Loucy (cell line): Measurements from ENCODE around the gene SPATA9.
A peak's percentile ranks its signal among the peaks of the same experiment; 100 is the strongest.

Experiments
- H2AFZ ChIP-seq: fragments of 200-600 bp; sonication (generic); 2 replicates; pipeline ENCODE4 v1.6.0; 2016; ENCODE audit warnings: antibody characterized with exemption, mild to moderate bottlenecking, low read length, moderate library complexity
- H3F3A ChIP-seq: fragments of 200-600 bp; 2 replicates; pipeline ENCODE4 v1.6.0; 2016; ENCODE audit warnings: antibody characterized with exemption, low read depth, mild to moderate bottlenecking
- H3K27me3 ChIP-seq: fragments of 200-600 bp; sonication (generic); 2 replicates; pipeline ENCODE4 v1.6.1; 2014; ENCODE audit warnings: low read length, mild to moderate bottlenecking; ENCODE audit not compliant: insufficient read depth, poor library complexity, severe bottlenecking
- H3K36me3 ChIP-seq: fragments of 200-600 bp; sonication (generic); 2 replicates; pipeline ENCODE4 v1.6.1; 2016; ENCODE audit warnings: low read length; ENCODE audit not compliant: insufficient read depth
- H3K4me1 ChIP-seq: fragments of 200-600 bp; sonication (generic); 2 replicates; pipeline ENCODE4 v1.5.1; 2014; ENCODE audit warnings: low read length, mild to moderate bottlenecking; ENCODE audit not compliant: insufficient read depth, poor library complexity, severe bottlenecking
- H3K4me2 ChIP-seq: fragments of 200-600 bp; sonication (generic); 2 replicates; pipeline ENCODE4 v1.6.0; 2014; ENCODE audit warnings: antibody characterized with exemption, low read length, low read depth, mild to moderate bottlenecking; ENCODE audit not compliant: poor library complexity, severe bottlenecking
- H3K4me3 ChIP-seq: fragments of 200-600 bp; sonication (generic); 2 replicates; pipeline ENCODE4 v1.5.1; 2014; ENCODE audit warnings: low read length, mild to moderate bottlenecking, mixed read lengths; ENCODE audit not compliant: poor library complexity, severe bottlenecking
- H3K79me2 ChIP-seq: fragments of 200-600 bp; sonication (generic); 2 replicates; pipeline ENCODE4 v1.6.1; 2014; ENCODE audit warnings: low read length; ENCODE audit not compliant: insufficient read depth
- H3K9ac ChIP-seq: fragments of 200-600 bp; sonication (generic); 2 replicates; pipeline ENCODE4 v1.6.0; 2014; ENCODE audit warnings: mild to moderate bottlenecking, low read depth, low read length, moderate library complexity; ENCODE audit not compliant: poor library complexity, severe bottlenecking
- H3K9me2 ChIP-seq: fragments of 200-600 bp; sonication (generic); replicated peaks from 2 replicates; pipeline ENCODE4 v1.6.1; 2016; ENCODE audit warnings: low read depth, low read length, mixed read lengths
- H3K9me3 ChIP-seq: fragments of 200-600 bp; sonication (generic); 2 replicates; pipeline ENCODE4 v1.6.1; 2014; ENCODE audit warnings: mild to moderate bottlenecking, antibody characterized with exemption, low read length, low read depth; ENCODE audit not compliant: insufficient read depth
- H4K20me1 ChIP-seq: fragments of 200-600 bp; sonication (generic); 2 replicates; pipeline ENCODE4 v1.6.0; 2014; ENCODE audit warnings: antibody characterized with exemption, low read length, mild to moderate bottlenecking; ENCODE audit not compliant: insufficient read depth, poor library complexity, severe bottlenecking
- EZH2phosphoT487 ChIP-seq: fragments of 200-600 bp; IDR thresholded peaks from 2 replicates; pipeline ENCODE4 v1.6.1; 2018; ENCODE audit warnings: antibody characterized with exemption, mild to moderate bottlenecking, moderate library complexity, borderline replicate concordance
- TF ChIP-seq, protein P1 (sequence below): fragments of 200-600 bp; sonication (generic); conservative IDR thresholded peaks from 2 replicates; pipeline ENCODE4 v1.5.1; 2014; ENCODE audit warnings: mild to moderate bottlenecking, antibody characterized with exemption, low read length

Gene SPATA9

DNA sequence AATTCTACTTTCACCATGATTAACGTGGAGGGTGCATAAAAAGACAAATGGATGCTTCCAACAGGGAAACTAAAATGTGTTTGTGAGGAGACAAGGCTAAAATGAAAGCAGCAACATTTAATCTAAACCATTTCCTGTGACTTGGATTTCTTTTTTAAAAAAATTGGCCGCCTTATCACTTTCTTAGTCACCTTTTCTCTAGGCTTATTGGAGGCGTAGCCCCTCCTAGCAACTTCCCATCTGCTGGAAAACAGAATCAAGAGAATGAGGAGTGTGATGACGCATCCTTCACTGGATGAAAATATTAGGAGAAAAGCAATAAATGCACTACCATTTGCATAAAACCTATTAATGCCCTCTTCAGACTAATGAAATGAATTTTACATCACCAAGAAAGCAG lies 63.7 kb downstream of the SPATA9 start:
- Histone ChIP-seq H3K36me3 (no peaks in the 10 kb centered on the region), H2AFZ (no peak overlapping the region), H3K27me3 (no peaks in the 10 kb centered on the region), H3F3A (peaks cover 16% of the 10 kb centered on the region), H3K9ac (peak overlapping the region; percentile 93), H4K20me1 (no peaks in the 10 kb centered on the region), H3K9me2 (no peaks in the 10 kb centered on the region), H3K4me1 (peaks cover 57% of the 10 kb centered on the region), H3K4me3 (peak overlapping the region; percentile 78), H3K79me2 (peaks cover 36% of the 10 kb centered on the region), H3K9me3 (no peaks in the 10 kb centered on the region; the same call in 1 of the 2 replicates), H3K4me2 (peak overlapping the region; percentile 92)
- TF ChIP-seq, protein P1, sequence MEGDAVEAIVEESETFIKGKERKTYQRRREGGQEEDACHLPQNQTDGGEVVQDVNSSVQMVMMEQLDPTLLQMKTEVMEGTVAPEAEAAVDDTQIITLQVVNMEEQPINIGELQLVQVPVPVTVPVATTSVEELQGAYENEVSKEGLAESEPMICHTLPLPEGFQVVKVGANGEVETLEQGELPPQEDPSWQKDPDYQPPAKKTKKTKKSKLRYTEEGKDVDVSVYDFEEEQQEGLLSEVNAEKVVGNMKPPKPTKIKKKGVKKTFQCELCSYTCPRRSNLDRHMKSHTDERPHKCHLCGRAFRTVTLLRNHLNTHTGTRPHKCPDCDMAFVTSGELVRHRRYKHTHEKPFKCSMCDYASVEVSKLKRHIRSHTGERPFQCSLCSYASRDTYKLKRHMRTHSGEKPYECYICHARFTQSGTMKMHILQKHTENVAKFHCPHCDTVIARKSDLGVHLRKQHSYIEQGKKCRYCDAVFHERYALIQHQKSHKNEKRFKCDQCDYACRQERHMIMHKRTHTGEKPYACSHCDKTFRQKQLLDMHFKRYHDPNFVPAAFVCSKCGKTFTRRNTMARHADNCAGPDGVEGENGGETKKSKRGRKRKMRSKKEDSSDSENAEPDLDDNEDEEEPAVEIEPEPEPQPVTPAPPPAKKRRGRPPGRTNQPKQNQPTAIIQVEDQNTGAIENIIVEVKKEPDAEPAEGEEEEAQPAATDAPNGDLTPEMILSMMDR, result no peak
- no peak for TF ChIP-seq EZH2phosphoT487

DNA sequence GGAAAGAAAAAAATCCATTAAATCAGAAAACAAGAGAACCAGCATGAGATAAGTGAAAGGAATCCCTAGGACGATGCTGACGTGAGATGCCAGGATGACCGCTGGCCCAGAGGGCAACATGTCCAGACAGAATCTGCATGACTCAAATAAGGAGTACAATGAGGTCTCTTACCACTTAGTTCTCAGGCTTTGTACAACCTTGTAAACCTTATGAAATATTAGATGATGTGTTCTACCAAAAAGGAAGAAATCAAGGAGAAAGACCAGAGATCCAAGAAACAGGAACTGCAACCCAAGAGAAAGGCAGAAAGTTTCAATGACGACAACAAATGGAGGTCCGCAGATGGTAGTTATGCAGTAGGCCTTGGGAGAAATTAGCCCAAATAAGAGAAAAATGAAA lies 65.7 kb downstream of the SPATA9 start:
- Histone ChIP-seq H3F3A (peaks cover 6% of the 10 kb centered on the region), H2AFZ (no peak overlapping the region)

GRCh38 chr5:95615164-95615467 lies 67.7 kb downstream of the SPATA9 start:
- Histone ChIP-seq H3K9ac (no peak overlapping the region), H3K27me3 (no peaks in the 10 kb centered on the region), H3K4me3 (no peak overlapping the region), H3K36me3 (no peaks in the 10 kb centered on the region), H4K20me1 (no peaks in the 10 kb centered on the region), H2AFZ (no peak overlapping the region), H3K4me2 (no peak overlapping the region), H3K9me3 (peaks cover 9% of the 10 kb centered on the region; the same call in 1 of the 2 replicates), H3K79me2 (peaks cover 34% of the 10 kb centered on the region), H3K4me1 (peaks cover 36% of the 10 kb centered on the region), H3F3A (no peaks in the 10 kb centered on the region), H3K9me2 (no peaks in the 10 kb centered on the region)
- TF ChIP-seq, protein P1, result no peak
- no peak for TF ChIP-seq EZH2phosphoT487

More for the DNA sequence above, 65.7 kb downstream of the SPATA9 start:
- Histone ChIP-seq H3K4me2 (peak overlapping the region; percentile 40), H3K79me2 (peaks cover 36% of the 10 kb centered on the region), H3K36me3 (no peaks in the 10 kb centered on the region), H4K20me1 (no peaks in the 10 kb centered on the region), H3K9me3 (peaks cover 9% of the 10 kb centered on the region; the same call in 1 of the 2 replicates), H3K9me2 (no peaks in the 10 kb centered on the region), H3K4me3 (peak overlapping the region; percentile 24), H3K4me1 (peaks cover 39% of the 10 kb centered on the region), H3K27me3 (no peaks in the 10 kb centered on the region), H3K9ac (no peak overlapping the region)
- TF ChIP-seq, protein P1, result no peak
- no peak for TF ChIP-seq EZH2phosphoT487
